Activated CD4-positive, alpha-beta T cell treated with anti-CD3 and anti-CD28 coated beads, Interleukin-2, amount 50 U/mL, for 4 hours (primary cell): Measurements from ENCODE around the gene PLS3.

Source experiments
- DNase-seq, 2 experiments: peaks; one replicate each; pipeline ENCODE4 v3.0.0-alpha.2; 2020

Gene PLS3

DNA sequence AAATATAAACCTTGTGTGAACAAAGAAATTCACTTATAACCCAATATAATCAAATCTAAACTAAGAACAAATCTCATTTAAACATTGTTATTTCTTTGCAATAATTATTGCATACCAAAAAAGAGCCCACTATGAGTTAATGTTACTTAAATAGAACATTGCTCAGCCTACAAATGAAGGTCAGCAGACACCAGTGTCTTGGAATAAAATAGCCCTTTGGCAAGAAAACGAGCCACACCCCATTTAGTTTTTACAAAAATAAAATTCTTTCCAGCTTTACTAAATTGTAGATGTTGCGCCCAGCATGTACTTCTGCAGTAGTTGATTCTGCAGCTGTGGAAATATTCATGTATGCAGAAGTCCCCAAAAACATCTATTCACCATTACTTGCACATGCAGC, 12.2 kb downstream of the PLS3 start:
- DNase-seq = no peak

- no peak for DNase-seq
These were observed 15.7 kb downstream of the PLS3 start for GRCh38 chrX:115576676-115577075.

GRCh38 chrX:115579327-115579726, 18.4 kb downstream of the PLS3 start:
- DNase-seq = no peak

DNA sequence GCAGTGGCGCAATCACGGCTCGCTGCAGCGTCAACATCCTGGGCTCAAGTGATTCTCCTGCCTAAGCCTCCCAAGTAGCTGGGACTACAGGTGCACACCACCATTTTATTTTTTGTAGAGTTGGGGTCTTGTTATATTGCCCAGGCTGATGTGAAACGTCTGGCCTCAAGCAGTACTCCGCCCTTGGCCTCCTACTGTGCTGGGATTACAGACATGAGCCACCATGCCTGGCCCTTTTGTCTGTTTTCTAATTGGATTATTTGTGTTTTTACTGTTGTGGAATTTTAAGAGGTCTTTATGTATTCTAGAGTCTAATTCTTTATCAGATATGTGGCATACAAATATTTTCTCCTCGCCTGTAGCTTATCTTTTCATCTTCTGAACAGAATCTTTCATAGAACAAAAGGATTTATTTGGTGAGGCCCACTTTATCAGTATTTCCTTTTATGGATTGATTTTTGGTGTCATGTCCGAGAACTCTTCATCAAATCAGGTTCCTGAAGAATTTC, 18.9 kb downstream of the PLS3 start:
- DNase-seq = no peak

DNA sequence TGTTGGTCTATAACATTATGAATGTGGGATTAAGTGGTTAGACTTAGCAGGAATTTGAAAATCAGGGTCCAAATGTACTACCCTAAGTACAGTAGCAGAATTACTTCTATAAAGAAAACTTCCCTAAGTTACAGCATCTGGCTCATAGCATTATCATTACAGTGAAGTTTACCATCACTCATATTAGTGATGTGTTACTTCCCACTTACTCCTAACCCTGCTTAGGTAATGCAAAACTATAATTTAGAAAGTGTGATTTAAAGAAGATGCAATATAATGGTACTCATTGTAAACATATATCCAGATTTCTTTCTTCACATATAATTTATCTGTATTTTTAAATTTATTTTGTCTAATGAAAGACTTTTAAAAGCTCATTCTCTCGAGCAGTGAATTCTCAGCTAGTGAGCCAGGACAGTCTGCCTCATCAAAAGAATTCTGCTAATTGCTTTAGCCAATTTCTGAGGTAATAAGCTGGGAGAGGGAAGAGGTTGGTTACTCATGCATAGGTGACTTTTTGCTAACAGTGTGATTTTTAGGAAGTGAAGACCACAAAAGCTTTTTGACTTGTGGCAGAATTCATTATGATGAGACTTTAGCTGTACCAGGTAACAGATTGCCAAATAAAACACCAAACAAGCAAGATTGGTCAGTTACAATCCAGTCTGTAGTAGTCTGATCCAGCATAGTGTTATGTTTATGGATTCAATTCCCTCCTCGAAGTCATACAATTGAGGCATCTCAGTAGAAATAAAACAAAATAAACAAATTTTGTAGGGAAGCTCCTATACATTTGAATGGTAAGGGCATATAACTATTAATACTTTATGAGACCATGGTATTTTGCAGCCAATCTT, 21.0 kb downstream of the PLS3 start:
- DNase-seq = no peak

GRCh38 chrX:115582616-115583495, 21.9 kb downstream of the PLS3 start:
- DNase-seq = no peak

DNA sequence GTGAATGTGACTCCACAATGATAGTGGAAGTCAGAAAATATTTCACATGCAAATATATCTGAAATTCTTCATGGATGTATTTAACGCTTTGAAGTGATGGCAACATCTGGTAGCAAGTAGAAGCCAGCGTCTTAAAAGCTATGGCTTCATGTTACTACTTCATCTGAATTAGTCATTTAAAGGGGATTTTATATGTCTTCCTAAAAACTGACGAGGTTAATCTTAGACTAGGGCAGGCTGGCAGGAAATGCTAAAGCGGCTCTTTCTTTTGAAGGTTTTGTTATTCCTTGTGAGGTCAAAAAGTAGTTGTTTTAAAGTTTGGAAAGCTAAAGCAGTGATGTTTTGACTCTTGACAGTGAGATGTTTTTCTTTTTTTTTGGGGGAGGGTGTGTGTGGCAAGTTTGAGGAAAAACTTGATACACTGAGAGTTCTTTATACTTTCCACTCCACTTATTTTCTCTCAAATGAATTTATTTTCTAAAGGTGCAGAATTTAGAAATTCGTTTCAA, 22.6 kb downstream of the PLS3 start:
- DNase-seq = no peak

DNA sequence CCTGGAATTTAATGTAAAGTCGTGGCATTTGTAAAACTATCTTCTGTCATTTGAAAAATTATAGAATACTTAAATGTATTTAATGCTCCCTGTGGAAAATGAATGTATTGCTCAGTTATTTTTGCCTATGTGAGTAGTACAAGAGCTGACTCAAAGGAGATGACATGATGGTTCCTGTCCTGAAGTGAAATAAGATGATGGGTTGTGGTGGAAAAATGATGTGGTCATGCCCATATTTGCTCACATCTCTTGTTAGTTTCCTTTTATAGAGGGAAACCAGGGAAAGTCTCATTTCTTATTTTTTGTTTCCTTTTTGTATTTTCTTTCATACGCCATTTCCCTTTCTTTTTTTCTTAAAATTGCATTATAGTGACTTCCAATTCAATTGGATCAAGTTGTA, 23.7 kb downstream of the PLS3 start:
- DNase-seq = no peak

GRCh38 chrX:115588179-115588578, 27.2 kb downstream of the PLS3 start:
- DNase-seq = no peak

GRCh38 chrX:115589419-115589818, 28.4 kb downstream of the PLS3 start:
- DNase-seq = no peak

DNA sequence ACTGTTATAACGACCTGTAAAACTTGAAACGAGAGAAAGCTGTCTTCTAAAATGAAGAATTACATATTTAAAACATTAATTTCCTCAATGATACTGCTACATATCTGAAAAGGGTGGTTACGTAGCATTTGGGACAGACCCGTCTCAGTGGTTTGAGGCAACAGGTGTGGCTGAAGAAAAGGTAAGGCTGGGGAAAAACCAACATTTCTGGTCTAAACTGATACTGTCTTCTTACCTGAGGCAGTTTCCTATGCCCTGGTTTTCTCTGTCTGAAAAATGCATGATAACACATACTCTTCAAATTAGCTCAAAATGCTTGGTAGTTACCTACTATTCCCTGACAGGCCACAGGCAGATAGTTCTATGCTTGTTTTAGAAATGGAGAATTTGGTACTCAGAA, 30.4 kb downstream of the PLS3 start:
- DNase-seq = no peak

- no peak for DNase-seq
These were observed 31.2 kb downstream of the PLS3 start for GRCh38 chrX:115591856-115592842.

- no peak for DNase-seq
These were observed 32.2 kb downstream of the PLS3 start for GRCh38 chrX:115592997-115593734.

DNA sequence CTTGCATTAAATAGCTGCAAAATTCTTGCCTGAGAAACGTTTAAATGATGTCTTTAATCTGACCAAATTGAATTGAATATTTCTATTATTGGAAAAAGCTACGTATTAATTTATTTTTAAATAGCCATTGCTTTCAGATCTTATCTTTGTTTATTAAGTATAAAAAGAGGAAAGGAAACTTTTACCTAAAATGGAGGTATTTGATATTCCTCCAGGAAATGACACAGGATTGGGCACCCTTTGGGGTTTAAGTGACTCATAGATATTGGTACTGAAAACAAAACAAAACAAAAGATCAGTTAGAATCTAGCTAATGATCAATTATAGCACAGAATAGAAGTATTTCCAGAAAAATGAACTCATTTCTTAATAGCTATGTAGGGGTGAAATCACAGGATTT, 34.1 kb downstream of the PLS3 start:
- no peak for DNase-seq

GRCh38 chrX:115598556-115598955, 37.6 kb downstream of the PLS3 start:
- no peak for DNase-seq

- DNase-seq = no peak
These were observed 41.3 kb downstream of the PLS3 start for GRCh38 chrX:115602308-115602707.

- no peak for DNase-seq
These were observed 41.9 kb downstream of the PLS3 start for GRCh38 chrX:115602729-115603389.

GRCh38 chrX:115603534-115604074, 42.6 kb downstream of the PLS3 start:
- no peak for DNase-seq

DNA sequence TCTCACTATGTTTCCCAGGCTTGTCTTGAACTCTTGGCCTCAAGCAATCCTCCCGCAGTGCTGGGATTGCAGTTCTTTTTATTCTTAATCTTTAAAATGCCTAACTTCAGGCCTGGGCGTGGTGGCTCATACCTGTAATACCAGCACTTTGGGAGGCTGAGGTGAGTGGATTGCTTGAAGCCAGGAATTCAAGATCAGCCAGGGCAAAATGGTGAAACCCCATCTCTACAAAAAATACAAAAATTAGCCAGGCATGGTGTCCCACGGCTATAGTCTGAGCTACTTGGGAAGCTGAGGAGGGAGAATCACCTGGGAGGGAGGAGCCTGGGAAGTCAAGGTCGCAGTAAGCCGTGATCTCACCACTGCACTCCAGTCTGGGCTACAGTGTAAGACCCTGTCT, 45.9 kb downstream of the PLS3 start:
- DNase-seq = no peak

GRCh38 chrX:115609621-115610020, 48.6 kb downstream of the PLS3 start:
- no peak for DNase-seq
